ENCODE results near the gene DAAM2. TPM values are rescaled to one million over a fixed set of nuclear protein-coding genes. Genes with fewer than 3 reads are reported as not detected.

Gene DAAM2
- total RNA-seq, 2 experiments from 2014 or later, result not detected

GRCh38 chr6:39876111-39876510, 83.9 kb downstream of the DAAM2 start:
- ChIA-PET POLR2A (no interaction called here), CTCF (no interaction called here)
- no peak for DNase-seq
- H3K9me3 Mint-ChIP-seq, result no peaks in the 10 kb centered on the region
- H3K27ac Mint-ChIP-seq, result no peak overlapping the region
- H3K4me1 Mint-ChIP-seq, result no peaks in the 10 kb centered on the region
- peaks cover 3% of the 10 kb centered on the region for H3K27me3 Mint-ChIP-seq
- no peaks in the 10 kb centered on the region for H3K36me3 Mint-ChIP-seq (ENCODE audit: low read depth)
- H3K4me3 Mint-ChIP-seq, result no peak overlapping the region

- Mint-ChIP-seq H3K4me1 (no peaks in the 10 kb centered on the region), H3K4me3 (no peak overlapping the region), H3K9me3 (no peaks in the 10 kb centered on the region), H3K27me3 (peaks cover 3% of the 10 kb centered on the region), H3K36me3 (ENCODE audit: low read depth) (no peaks in the 10 kb centered on the region), H3K27ac (no peak overlapping the region)
- POLR2A ChIA-PET, result no interaction called here
- CTCF ChIA-PET, result interaction anchor here (1.3 kb wide), 1 partner anchor 28 kb away, joined by 3 read pairs; no protein-coding TSS in a partner anchor
- no peak for DNase-seq
Observed at GRCh38 chr6:39876826-39877225, 84.7 kb downstream of the DAAM2 start.

DNA sequence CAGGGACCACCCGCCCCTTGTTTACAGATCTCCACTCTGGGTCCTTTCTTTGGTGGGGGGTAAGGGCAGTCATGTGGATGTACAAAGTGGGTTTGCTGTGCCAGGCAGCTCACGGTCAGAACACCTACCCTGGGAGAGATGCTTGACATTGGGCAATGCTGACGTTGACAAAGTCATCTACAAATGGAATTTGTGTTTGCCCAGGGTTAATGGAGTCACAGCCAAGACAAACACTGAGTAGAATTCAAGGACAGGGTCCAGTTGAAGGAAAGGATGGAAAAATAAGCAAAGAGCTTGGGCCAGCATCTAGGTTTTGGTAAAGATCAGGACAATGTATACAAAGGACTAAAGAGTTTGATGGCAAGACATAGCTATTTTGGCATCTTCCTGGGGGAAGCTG, 87.4 kb downstream of the DAAM2 start:
- POLR2A ChIA-PET, result no interaction called here
- Mint-ChIP-seq H3K4me3 (no peak overlapping the region), H3K4me1 (no peaks in the 10 kb centered on the region), H3K36me3 (ENCODE audit: low read depth) (no peaks in the 10 kb centered on the region), H3K27me3 (peaks cover 3% of the 10 kb centered on the region), H3K9me3 (no peaks in the 10 kb centered on the region), H3K27ac (no peak overlapping the region)
- CTCF ChIA-PET, result interaction anchor here (1.7 kb wide), 1 partner anchor 16 kb away, joined by 3 read pairs; no protein-coding TSS in a partner anchor
- DNase-seq, result no peak

DNA sequence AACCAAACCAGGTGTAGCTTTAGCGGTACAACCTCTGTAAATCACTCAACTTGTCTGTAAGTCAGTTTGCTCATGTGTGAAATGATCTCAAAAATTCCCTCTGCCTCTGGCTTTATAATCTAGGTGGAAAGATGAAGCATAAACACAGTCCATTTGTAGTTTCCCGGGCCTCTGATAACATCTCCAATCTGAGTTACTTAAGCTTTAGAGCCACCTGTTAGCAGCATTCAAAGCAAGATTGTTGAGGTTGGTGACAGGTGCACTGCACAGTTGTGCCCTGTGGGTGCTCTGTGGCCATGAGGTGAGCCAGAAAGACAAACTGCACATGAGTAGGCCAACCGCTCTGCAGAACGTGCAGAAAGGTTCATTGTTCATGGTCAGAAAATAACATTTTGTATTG, 88.4 kb downstream of the DAAM2 start:
- Mint-ChIP-seq H3K4me3 (no peak overlapping the region), H3K27ac (no peak overlapping the region), H3K27me3 (peaks cover 3% of the 10 kb centered on the region), H3K9me3 (no peaks in the 10 kb centered on the region), H3K4me1 (no peaks in the 10 kb centered on the region), H3K36me3 (ENCODE audit: low read depth) (no peaks in the 10 kb centered on the region)
- no peak for DNase-seq
- ChIA-PET POLR2A (no interaction called here), CTCF (interaction anchor here (0.7 to 1.7 kb wide), 2 partner anchors 15 to 1032 kb away, joined by 3 read pairs; no protein-coding TSS in a partner anchor)

DNA sequence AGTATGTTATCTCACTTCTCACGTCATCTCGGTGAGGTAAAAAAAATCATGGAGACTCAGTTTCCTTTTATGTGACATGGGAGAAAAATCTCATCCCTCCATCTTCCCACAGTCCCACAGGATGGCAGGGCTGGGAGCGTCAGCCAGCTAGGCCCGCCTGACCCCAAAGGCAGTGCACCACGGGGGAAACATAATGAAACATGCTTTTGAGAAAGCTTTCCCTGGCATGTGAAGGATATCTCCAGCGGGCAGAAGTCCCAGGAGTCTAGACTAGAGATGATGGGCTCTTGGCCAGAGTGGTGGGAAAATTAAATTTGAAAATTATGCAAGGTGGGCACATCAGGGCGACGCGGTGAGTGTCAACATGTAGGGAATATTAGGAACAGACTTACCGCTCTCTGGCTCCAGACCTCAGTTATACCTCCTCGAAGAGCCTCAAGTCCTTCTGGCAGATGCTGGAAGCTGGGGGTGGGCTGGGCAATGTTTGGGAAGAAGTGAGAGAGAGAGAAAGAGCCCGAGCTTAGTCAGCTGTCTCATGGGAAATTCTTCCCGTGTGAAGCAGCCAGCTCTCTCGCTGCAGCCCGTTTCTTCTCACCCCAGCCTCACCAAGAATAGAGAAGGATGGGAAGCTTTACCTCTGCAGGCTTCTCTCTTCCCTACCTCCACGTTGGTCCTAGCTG, 89.8 kb downstream of the DAAM2 start:
- ChIA-PET POLR2A (no interaction called here), CTCF (no interaction called here)
- no peaks in the 10 kb centered on the region for H3K36me3 Mint-ChIP-seq (ENCODE audit: low read depth)

DNA sequence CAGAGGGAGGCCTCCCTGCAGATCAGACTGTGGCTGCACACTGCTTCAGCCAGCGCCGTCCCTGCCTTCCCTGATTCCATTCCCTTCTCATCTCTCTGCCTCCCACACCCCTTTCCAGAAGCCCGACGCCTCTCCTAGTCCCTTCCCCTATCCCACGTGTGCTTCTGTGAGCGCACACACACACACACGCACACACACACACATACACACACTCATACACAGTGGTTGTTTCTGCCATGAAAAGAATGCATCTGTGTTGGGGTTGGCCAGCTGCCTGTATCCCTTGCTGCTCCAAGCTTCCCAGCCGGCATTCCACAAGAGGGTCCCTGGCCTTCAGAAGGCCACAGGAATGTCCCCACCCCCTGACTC, 90.3 kb downstream of the DAAM2 start:
- no peaks in the 10 kb centered on the region for H3K36me3 Mint-ChIP-seq (ENCODE audit: low read depth)
- no peak for DNase-seq
- ChIA-PET POLR2A (no interaction called here), CTCF (no interaction called here)
- no peak overlapping the region for H3K4me3 Mint-ChIP-seq
- H3K27ac Mint-ChIP-seq, result no peak overlapping the region
- H3K9me3 Mint-ChIP-seq, result no peaks in the 10 kb centered on the region
- no peaks in the 10 kb centered on the region for H3K4me1 Mint-ChIP-seq
- H3K27me3 Mint-ChIP-seq, result no peaks in the 10 kb centered on the region

More for the DNA sequence above, 89.8 kb downstream of the DAAM2 start:
- no peaks in the 10 kb centered on the region for H3K9me3 Mint-ChIP-seq
- no peaks in the 10 kb centered on the region for H3K4me1 Mint-ChIP-seq
- DNase-seq, result no peak
- H3K27me3 Mint-ChIP-seq, result no peaks in the 10 kb centered on the region
- no peak overlapping the region for H3K27ac Mint-ChIP-seq
- H3K4me3 Mint-ChIP-seq, result no peak overlapping the region

GRCh38 chr6:39884696-39885095, 92.5 kb downstream of the DAAM2 start:
- DNase-seq, result no peak
- Mint-ChIP-seq H3K4me3 (no peak overlapping the region), H3K27ac (no peak overlapping the region), H3K9me3 (no peaks in the 10 kb centered on the region), H3K36me3 (ENCODE audit: low read depth) (no peaks in the 10 kb centered on the region), H3K27me3 (peaks cover 3% of the 10 kb centered on the region), H3K4me1 (no peaks in the 10 kb centered on the region)
- CTCF ChIA-PET, result no interaction called here
- POLR2A ChIA-PET, result no interaction called here

DNA sequence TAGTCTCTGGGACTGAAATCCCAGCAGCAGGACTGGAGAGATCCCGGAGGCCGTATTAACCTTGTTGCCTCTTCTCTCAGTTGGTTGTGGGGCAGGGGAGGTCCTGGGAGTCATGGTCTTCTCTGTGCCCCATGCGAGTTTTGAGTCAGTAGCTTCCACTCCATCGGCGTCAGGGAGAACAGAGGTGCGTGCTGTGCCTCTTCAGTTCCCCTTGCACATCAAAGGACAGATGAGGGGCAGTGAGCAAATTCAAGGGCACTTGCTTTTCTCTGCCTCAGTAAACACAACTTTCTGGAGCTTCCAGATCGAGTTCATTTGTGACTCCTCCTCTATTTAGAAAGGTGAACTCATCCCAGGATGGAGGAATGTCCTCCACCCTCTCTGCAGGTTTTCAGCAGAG, 93.5 kb downstream of the DAAM2 start:
- no peaks in the 10 kb centered on the region for H3K9me3 Mint-ChIP-seq
- H3K4me1 Mint-ChIP-seq, result no peaks in the 10 kb centered on the region
- ChIA-PET CTCF (no interaction called here), POLR2A (no interaction called here)
- H3K27ac Mint-ChIP-seq, result no peak overlapping the region
- peaks cover 3% of the 10 kb centered on the region for H3K27me3 Mint-ChIP-seq
- H3K4me3 Mint-ChIP-seq, result no peak overlapping the region
- H3K36me3 Mint-ChIP-seq (ENCODE audit: low read depth), result no peaks in the 10 kb centered on the region
- DNase-seq, result no peak

DNA sequence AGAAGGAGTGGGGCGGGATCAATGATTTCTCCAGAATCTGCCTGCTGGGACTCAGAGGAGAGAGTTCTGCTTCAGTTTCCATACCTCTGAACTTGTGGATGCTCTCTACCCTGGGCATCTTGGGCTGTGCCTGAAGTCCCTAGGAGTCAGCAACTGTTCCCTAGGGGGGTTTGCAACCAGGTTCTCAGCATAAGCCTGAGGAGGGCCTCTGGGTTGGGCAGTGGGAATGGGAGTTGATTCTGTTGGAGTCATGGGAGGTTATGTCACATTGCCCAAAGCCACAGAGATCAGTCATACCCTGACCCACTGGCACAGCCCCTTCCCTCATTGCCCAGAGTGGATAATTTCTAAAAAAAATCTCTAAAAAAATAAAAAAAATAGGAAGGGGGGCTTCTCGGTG, 94.7 kb downstream of the DAAM2 start:
- no peaks in the 10 kb centered on the region for H3K4me1 Mint-ChIP-seq
- no peaks in the 10 kb centered on the region for H3K9me3 Mint-ChIP-seq
- ChIA-PET POLR2A (no interaction called here), CTCF (interaction anchor here (0.6 kb wide), 1 partner anchor 30 kb away, joined by 3 read pairs; no protein-coding TSS in a partner anchor)
- no peak overlapping the region for H3K4me3 Mint-ChIP-seq
- peaks cover 3% of the 10 kb centered on the region for H3K27me3 Mint-ChIP-seq
- no peaks in the 10 kb centered on the region for H3K36me3 Mint-ChIP-seq (ENCODE audit: low read depth)
- no peak for DNase-seq
- H3K27ac Mint-ChIP-seq, result no peak overlapping the region

DNA sequence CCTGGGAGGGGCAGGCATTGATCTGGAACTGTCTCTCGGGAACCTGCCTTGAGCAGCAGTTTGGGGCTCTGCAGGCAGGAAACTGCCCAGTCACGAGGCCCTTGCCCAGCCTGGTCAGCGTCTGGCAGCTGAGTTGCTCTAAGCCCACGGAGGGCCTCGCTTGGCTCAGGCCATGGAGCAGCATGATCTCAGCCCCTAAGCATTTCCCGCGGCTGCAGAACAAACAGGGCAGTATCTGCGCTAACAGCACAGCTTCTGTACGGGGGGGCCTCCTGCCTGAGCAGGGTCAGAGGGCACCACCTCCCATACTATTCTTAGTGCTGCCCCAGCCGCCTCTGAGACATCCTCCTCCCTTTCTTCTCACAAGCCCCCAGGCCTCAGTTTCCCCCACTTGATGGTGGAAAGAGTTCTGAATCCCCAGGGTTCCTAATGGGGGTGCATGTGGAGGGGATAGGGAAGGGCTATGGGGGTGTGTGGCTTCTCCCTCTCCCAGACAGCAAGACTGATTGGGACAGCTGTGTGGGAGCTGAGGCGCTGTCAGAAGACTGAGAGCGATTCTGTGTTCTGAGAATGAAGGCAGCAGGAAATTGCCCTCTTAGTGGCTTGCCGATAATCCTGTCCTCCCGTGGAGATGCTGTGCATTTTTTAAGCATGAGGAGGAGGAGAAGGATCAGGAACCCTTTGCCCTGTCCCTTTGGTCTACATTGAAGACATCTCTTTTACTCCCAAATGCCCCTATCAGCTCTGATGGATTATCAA, 95.7 kb downstream of the DAAM2 start:
- ChIA-PET CTCF (interaction anchor here (0.6 kb wide), 1 partner anchor 29 kb away, joined by 3 read pairs; no protein-coding TSS in a partner anchor), POLR2A (no interaction called here)
- no peak overlapping the region for H3K4me3 Mint-ChIP-seq
- no peaks in the 10 kb centered on the region for H3K36me3 Mint-ChIP-seq (ENCODE audit: low read depth)
- no peaks in the 10 kb centered on the region for H3K9me3 Mint-ChIP-seq
- no peaks in the 10 kb centered on the region for H3K4me1 Mint-ChIP-seq
- DNase-seq, result no peak
- peaks cover 5% of the 10 kb centered on the region for H3K27me3 Mint-ChIP-seq
- H3K27ac Mint-ChIP-seq, result no peak overlapping the region

DNA sequence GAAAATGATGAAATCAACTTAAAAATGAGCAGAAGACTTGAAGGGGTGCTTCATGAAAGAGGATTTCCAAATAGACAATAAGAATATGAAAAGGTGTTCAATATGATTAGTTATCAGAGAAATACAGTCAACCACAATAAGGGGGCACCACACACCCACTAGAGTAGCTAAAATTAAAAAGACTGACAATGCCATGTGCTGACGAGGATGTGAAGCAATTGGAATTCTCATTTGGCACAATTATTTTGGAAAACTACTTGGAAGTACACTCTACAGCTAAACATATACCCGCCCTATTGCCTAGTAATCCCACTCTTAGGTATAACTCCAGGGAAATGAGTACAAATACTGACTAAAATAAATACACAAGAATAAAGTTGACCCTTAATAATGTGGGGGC, 97.1 kb downstream of the DAAM2 start:
- ChIA-PET POLR2A (no interaction called here), CTCF (no interaction called here)
- H3K27ac Mint-ChIP-seq, result no peak overlapping the region
- no peaks in the 10 kb centered on the region for H3K9me3 Mint-ChIP-seq
- DNase-seq, result no peak
- no peaks in the 10 kb centered on the region for H3K36me3 Mint-ChIP-seq (ENCODE audit: low read depth)
- no peak overlapping the region for H3K4me3 Mint-ChIP-seq
- H3K27me3 Mint-ChIP-seq, result peaks cover 5% of the 10 kb centered on the region
- H3K4me1 Mint-ChIP-seq, result no peaks in the 10 kb centered on the region

- no peaks in the 10 kb centered on the region for H3K9me3 Mint-ChIP-seq
- no peak overlapping the region for H3K27ac Mint-ChIP-seq
- H3K4me1 Mint-ChIP-seq, result no peaks in the 10 kb centered on the region
- no peaks in the 10 kb centered on the region for H3K36me3 Mint-ChIP-seq (ENCODE audit: low read depth)
- CTCF ChIA-PET, result no interaction called here
- H3K4me3 Mint-ChIP-seq, result no peak overlapping the region
- no peak for DNase-seq
- POLR2A ChIA-PET, result no interaction called here
- H3K27me3 Mint-ChIP-seq, result peaks cover 5% of the 10 kb centered on the region
Observed at GRCh38 chr6:39891353-39891752, 99.2 kb downstream of the DAAM2 start.

DNA sequence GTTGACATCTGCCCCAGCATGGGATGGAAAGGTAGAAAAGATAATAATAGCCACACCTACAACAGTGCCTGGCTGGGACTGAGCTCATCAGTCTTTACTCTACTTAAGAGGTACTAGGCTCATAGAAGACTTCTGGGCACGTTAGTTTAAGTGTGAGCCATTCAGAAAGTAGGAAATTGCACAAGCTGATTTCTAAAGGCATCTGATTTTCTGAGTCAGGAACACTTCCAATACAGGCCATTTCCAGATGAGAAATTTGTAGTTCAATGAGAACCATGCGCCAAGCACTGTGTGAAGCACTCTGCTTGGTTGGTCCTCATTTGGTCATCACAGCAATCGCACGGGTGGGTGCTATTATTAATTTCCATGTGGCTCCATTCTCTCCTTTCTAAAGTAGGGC, 99.8 kb downstream of the DAAM2 start:
- Mint-ChIP-seq H3K4me3 (no peak overlapping the region), H3K27ac (no peak overlapping the region), H3K9me3 (no peaks in the 10 kb centered on the region), H3K4me1 (no peaks in the 10 kb centered on the region), H3K27me3 (peaks cover 5% of the 10 kb centered on the region), H3K36me3 (ENCODE audit: low read depth) (no peaks in the 10 kb centered on the region)
- ChIA-PET CTCF (interaction anchor here (1.3 kb wide), 1 partner anchor 32 kb away, joined by 3 read pairs; no protein-coding TSS in a partner anchor), POLR2A (no interaction called here)
- DNase-seq, result no peak

Measured in activated CD4-positive, alpha-beta T cell treated with anti-CD3 and anti-CD28 coated beads, Interleukin-2, amount 10 ng/mL, durations not matched to agents 7 days and 5 days (primary cell).